ENCODE data around the gene TMEM185B. TPM values are rescaled to one million over a fixed set of nuclear protein-coding genes. Genes with fewer than 3 reads are reported as not detected.

TMEM185B gene
- total and polyA plus RNA-seq, 2 of the 4 experiments (the other 2 are of a cell fraction) = 17.7 to 26.1 TPM

DNA sequence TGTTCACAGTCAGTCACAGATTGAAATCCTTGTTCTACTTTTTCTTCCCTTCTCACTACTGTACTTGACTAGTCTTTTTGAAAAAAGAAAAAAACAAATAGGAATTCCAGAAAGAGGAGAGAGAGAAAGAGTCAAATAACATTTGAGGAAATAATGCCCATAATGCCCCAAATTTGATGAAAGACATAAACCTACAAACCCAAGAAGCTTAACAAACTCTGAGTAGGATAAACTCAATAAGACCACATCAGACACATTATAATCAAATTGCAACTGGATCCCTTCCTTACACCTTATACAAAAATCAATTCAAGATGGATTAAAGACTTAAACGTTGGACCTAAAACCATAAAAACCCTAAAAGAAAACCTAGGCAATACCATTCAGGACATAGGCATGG lies 30.9 kb downstream of the TMEM185B start:
- H4K91ac ChIP-seq (ENCODE audit: insufficient read depth, low read depth, low read length) = no peak overlapping the region
- no peak overlapping the region for H3K4me2 ChIP-seq (ENCODE audit: low read depth, low read length)
- H2BK15ac ChIP-seq (ENCODE audit: low read depth, low read length) = no peak overlapping the region
- H3K9me3 ChIP-seq (ENCODE audit: control insufficient read depth, insufficient read depth, low read length) = 0 out of 2 replicates have a peak, but pooled peaks cover 2% of the 10 kb centered on the region
- ChIA-PET POLR2A (ENCODE audit: unreplicated experiment) (no interaction called here), CTCF (no interaction called here)
- H3K56ac ChIP-seq (ENCODE audit: extremely low read depth, insufficient read depth, low read length) = no peak overlapping the region
- H3K36me3 ChIP-seq (ENCODE audit: control insufficient read depth, insufficient read depth, low read length) = no peaks in the 10 kb centered on the region
- no peak overlapping the region for H3K18ac ChIP-seq (ENCODE audit: low read depth, low read length)
- H4K5ac ChIP-seq (ENCODE audit: low read depth, low read length) = no peak overlapping the region
- no peak overlapping the region for H4K8ac ChIP-seq (ENCODE audit: low read depth in 2 of 2, low read length in 2 of 2)
- no peaks in the 10 kb centered on the region for H3K4me1 ChIP-seq (ENCODE audit: control insufficient read depth, insufficient read depth, low read length)
- no TSS peak for BruUV-seq (replicated peaks)
- no peak for ATAC-seq (ENCODE audit: low read depth)
- H3K27ac ChIP-seq (ENCODE audit: insufficient read depth, low read length) = no peak overlapping the region
- H3K14ac ChIP-seq (replicated peaks; ENCODE audit: low read depth, low read length) = no peak overlapping the region
- dilution Hi-C loops (cut with HindIII; ENCODE audit: low sequenced_read_pairs, unreplicated experiment) (no loop called here), intact Hi-C loops (cut with micrococcal nuclease) (no loop called here), in situ Hi-C loops (cut with MboI; ENCODE audit: low sequenced_read_pairs) (no loop called here)
- no peak overlapping the region for H2BK5ac ChIP-seq (ENCODE audit: low read depth, low read length, poor library complexity, severe bottlenecking)
- no peak overlapping the region for H2BK120ac ChIP-seq (ENCODE audit: low read depth, low read length)
- no peaks in the 10 kb centered on the region for H3K27me3 ChIP-seq (ENCODE audit: control insufficient read depth, insufficient read depth, low read length)
- H4K20me1 ChIP-seq (ENCODE audit: insufficient read depth, low read length) = no peaks in the 10 kb centered on the region
- H3K9me1 ChIP-seq (ENCODE audit: insufficient read depth, low read length) = no peaks in the 10 kb centered on the region
- H3K4me3 ChIP-seq (ENCODE audit: insufficient read depth, low read depth, low read length) = no peak overlapping the region
- no peak overlapping the region for H2AK5ac ChIP-seq (ENCODE audit: low read depth, low read length)
- TF ChIP-seq MAFK (IDR thresholded peaks at IDR 0.05; ENCODE audit: low read depth, low read length) = no peak
- TF ChIP-seq, protein P1, sequence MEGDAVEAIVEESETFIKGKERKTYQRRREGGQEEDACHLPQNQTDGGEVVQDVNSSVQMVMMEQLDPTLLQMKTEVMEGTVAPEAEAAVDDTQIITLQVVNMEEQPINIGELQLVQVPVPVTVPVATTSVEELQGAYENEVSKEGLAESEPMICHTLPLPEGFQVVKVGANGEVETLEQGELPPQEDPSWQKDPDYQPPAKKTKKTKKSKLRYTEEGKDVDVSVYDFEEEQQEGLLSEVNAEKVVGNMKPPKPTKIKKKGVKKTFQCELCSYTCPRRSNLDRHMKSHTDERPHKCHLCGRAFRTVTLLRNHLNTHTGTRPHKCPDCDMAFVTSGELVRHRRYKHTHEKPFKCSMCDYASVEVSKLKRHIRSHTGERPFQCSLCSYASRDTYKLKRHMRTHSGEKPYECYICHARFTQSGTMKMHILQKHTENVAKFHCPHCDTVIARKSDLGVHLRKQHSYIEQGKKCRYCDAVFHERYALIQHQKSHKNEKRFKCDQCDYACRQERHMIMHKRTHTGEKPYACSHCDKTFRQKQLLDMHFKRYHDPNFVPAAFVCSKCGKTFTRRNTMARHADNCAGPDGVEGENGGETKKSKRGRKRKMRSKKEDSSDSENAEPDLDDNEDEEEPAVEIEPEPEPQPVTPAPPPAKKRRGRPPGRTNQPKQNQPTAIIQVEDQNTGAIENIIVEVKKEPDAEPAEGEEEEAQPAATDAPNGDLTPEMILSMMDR (conservative IDR thresholded peaks at IDR 0.05; ENCODE audit: low read depth, low read length) = no peak
- no peak for TF ChIP-seq RAD21 (IDR thresholded peaks at IDR 0.05; ENCODE audit: low read length)
- TF ChIP-seq MXI1 (IDR thresholded peaks at IDR 0.05; ENCODE audit: borderline replicate concordance, low read depth, low read length) = no peak
- no peak for TF ChIP-seq POLR2A (IDR thresholded peaks at IDR 0.05; ENCODE audit: low read depth, low read length)
- no peak for TF ChIP-seq RCOR1 (IDR thresholded peaks at IDR 0.05; ENCODE audit: insufficient replicate concordance, low read length)
- TF ChIP-seq, protein P2, sequence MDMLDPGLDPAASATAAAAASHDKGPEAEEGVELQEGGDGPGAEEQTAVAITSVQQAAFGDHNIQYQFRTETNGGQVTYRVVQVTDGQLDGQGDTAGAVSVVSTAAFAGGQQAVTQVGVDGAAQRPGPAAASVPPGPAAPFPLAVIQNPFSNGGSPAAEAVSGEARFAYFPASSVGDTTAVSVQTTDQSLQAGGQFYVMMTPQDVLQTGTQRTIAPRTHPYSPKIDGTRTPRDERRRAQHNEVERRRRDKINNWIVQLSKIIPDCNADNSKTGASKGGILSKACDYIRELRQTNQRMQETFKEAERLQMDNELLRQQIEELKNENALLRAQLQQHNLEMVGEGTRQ (IDR thresholded peaks at IDR 0.05; ENCODE audit: low read depth, low read length) = no peak
- no peak for TF ChIP-seq SMC3 (IDR thresholded peaks at IDR 0.05; ENCODE audit: low read depth, low read length)
- no peak for TF ChIP-seq RFX5 (IDR thresholded peaks at IDR 0.05; ENCODE audit: low read depth, low read length)
- no peak for TF ChIP-seq BHLHE40 (IDR thresholded peaks at IDR 0.05; ENCODE audit: low read depth, low read length)
- no peak for TF ChIP-seq FOS (IDR thresholded peaks at IDR 0.05; ENCODE audit: low read depth, low read length)
- TF ChIP-seq CEBPB (IDR thresholded peaks at IDR 0.05; ENCODE audit: low read depth, low read length) = no peak
- no peak for TF ChIP-seq MAZ (IDR thresholded peaks at IDR 0.05; ENCODE audit: borderline replicate concordance, low read depth, low read length)
- no peak for TF ChIP-seq NFE2L2 (IDR thresholded peaks at IDR 0.05; ENCODE audit: low read depth, low read length)
- no peak for TF ChIP-seq CHD1 (IDR thresholded peaks at IDR 0.05; ENCODE audit: low read depth, low read length)
- H3K4ac ChIP-seq (ENCODE audit: low read depth, low read length) = no peak overlapping the region
- WGBS, 2 experiments (ENCODE audit: extremely low coverage in 2 of 2, insufficient read length in 1 of 2) = no CpG with 5 or more reads among the region's 1 CpG
- no peak for DNase-seq
- H2AK9ac ChIP-seq (replicated peaks; ENCODE audit: low read depth, low read length, poor library complexity) = no peak overlapping the region
- no peak overlapping the region for H3K23ac ChIP-seq (ENCODE audit: low read depth, low read length)
- H3K9ac ChIP-seq (ENCODE audit: low read depth, low read length) = no peak overlapping the region
- H2BK20ac ChIP-seq (ENCODE audit: low read depth, low read length) = no peak overlapping the region
- H2AFZ ChIP-seq (replicated peaks; ENCODE audit: low read length, poor library complexity) = no peak overlapping the region
- no peaks in the 10 kb centered on the region for H3K79me1 ChIP-seq (ENCODE audit: low read depth in 1 of 2, low read length in 2 of 2)

All from IMR-90 (cell line).